ENCODE measurements around the gene COX7B2. TPM values are rescaled to one million over a fixed set of nuclear protein-coding genes. Genes with fewer than 3 reads are reported as not detected.
A peak's percentile ranks its signal among the peaks of the same experiment; 100 is the strongest.

COX7B2 gene
- total RNA-seq, 1 donor = not detected

GRCh38 chr4:46889410-46889809, 19.6 kb downstream of the COX7B2 start:
- H3K4me2 ChIP-seq (ENCODE audit: insufficient read depth, low read length) = no peak overlapping the region
- H2AFZ ChIP-seq (ENCODE audit: low read length) = no peak overlapping the region
- H3K27me3 ChIP-seq (ENCODE audit: insufficient read depth, low read length) = no peaks in the 10 kb centered on the region
- no peaks in the 10 kb centered on the region for H3K79me2 ChIP-seq (ENCODE audit: insufficient read depth, low read length)
- no peaks in the 10 kb centered on the region for H3K4me1 ChIP-seq (ENCODE audit: insufficient read depth, low read length)
- H3K27ac ChIP-seq (ENCODE audit: low read depth, low read length) = no peak overlapping the region
- H3K9me3 ChIP-seq (ENCODE audit: low read depth, low read length) = no peaks in the 10 kb centered on the region
- no peak overlapping the region for H3K4me3 ChIP-seq (ENCODE audit: insufficient read depth, low read length)
- no peak for DNase-seq (ENCODE audit: insufficient read length, low spot score, missing footprints)
- H4K20me1 ChIP-seq (ENCODE audit: insufficient read depth, low read length) = no peaks in the 10 kb centered on the region
- TF ChIP-seq CTCF (IDR thresholded peaks at IDR 0.05; ENCODE audit: extremely low read depth, low read depth, low read length) = no peak
- no peaks in the 10 kb centered on the region for H3K36me3 ChIP-seq (ENCODE audit: insufficient read depth, low read length)

- no peaks in the 10 kb centered on the region for H3K9me3 ChIP-seq (ENCODE audit: low read depth, low read length)
- peak; percentile 37 for TF ChIP-seq CTCF (IDR thresholded peaks at IDR 0.05; ENCODE audit: extremely low read depth, low read depth, low read length)
- no peaks in the 10 kb centered on the region for H4K20me1 ChIP-seq (ENCODE audit: insufficient read depth, low read length)
- H3K4me3 ChIP-seq (ENCODE audit: insufficient read depth, low read length) = no peak overlapping the region
- no peak overlapping the region for H3K27ac ChIP-seq (ENCODE audit: low read depth, low read length)
- no peaks in the 10 kb centered on the region for H3K79me2 ChIP-seq (ENCODE audit: insufficient read depth, low read length)
- no peak overlapping the region for H3K4me2 ChIP-seq (ENCODE audit: insufficient read depth, low read length)
- DNase-seq (ENCODE audit: insufficient read length, low spot score, missing footprints) = peak; percentile 55
- H3K27me3 ChIP-seq (ENCODE audit: insufficient read depth, low read length) = no peaks in the 10 kb centered on the region
- no peaks in the 10 kb centered on the region for H3K36me3 ChIP-seq (ENCODE audit: insufficient read depth, low read length)
- H2AFZ ChIP-seq (ENCODE audit: low read length) = no peak overlapping the region
- H3K4me1 ChIP-seq (ENCODE audit: insufficient read depth, low read length) = no peaks in the 10 kb centered on the region
Observed at GRCh38 chr4:46886711-46887110, 22.3 kb downstream of the COX7B2 start.

GRCh38 chr4:46878641-46879040, 30.4 kb downstream of the COX7B2 start:
- Histone ChIP-seq H3K36me3 (ENCODE audit: insufficient read depth, low read length) (no peaks in the 10 kb centered on the region), H3K9me3 (ENCODE audit: low read depth, low read length) (no peaks in the 10 kb centered on the region), H2AFZ (ENCODE audit: low read length) (no peak overlapping the region), H3K27me3 (ENCODE audit: insufficient read depth, low read length) (no peaks in the 10 kb centered on the region), H3K4me2 (ENCODE audit: insufficient read depth, low read length) (no peak overlapping the region), H3K27ac (ENCODE audit: low read depth, low read length) (no peak overlapping the region), H4K20me1 (ENCODE audit: insufficient read depth, low read length) (no peaks in the 10 kb centered on the region), H3K79me2 (ENCODE audit: insufficient read depth, low read length) (no peaks in the 10 kb centered on the region), H3K4me3 (ENCODE audit: insufficient read depth, low read length) (no peak overlapping the region), H3K4me1 (ENCODE audit: insufficient read depth, low read length) (no peaks in the 10 kb centered on the region)
- TF ChIP-seq CTCF (IDR thresholded peaks at IDR 0.05; ENCODE audit: extremely low read depth, low read depth, low read length) = no peak
- DNase-seq (ENCODE audit: insufficient read length, low spot score, missing footprints) = peak; percentile 25

- no peak overlapping the region for H3K27ac ChIP-seq (ENCODE audit: low read depth, low read length)
- no peaks in the 10 kb centered on the region for H3K27me3 ChIP-seq (ENCODE audit: insufficient read depth, low read length)
- H4K20me1 ChIP-seq (ENCODE audit: insufficient read depth, low read length) = no peaks in the 10 kb centered on the region
- no peaks in the 10 kb centered on the region for H3K4me1 ChIP-seq (ENCODE audit: insufficient read depth, low read length)
- no peak overlapping the region for H3K4me3 ChIP-seq (ENCODE audit: insufficient read depth, low read length)
- TF ChIP-seq CTCF (IDR thresholded peaks at IDR 0.05; ENCODE audit: extremely low read depth, low read depth, low read length) = no peak
- H2AFZ ChIP-seq (ENCODE audit: low read length) = no peak overlapping the region
- no peaks in the 10 kb centered on the region for H3K36me3 ChIP-seq (ENCODE audit: insufficient read depth, low read length)
- H3K9me3 ChIP-seq (ENCODE audit: low read depth, low read length) = no peaks in the 10 kb centered on the region
- no peaks in the 10 kb centered on the region for H3K79me2 ChIP-seq (ENCODE audit: insufficient read depth, low read length)
- DNase-seq (ENCODE audit: insufficient read length, low spot score, missing footprints) = peak; percentile 8
- no peak overlapping the region for H3K4me2 ChIP-seq (ENCODE audit: insufficient read depth, low read length)
Observed at GRCh38 chr4:46874811-46875210, 34.2 kb downstream of the COX7B2 start.

Measured in osteoblast (primary cell).